NOMO-1 treated with DMSO at 0.1 percent for 48 hours (cell line): ENCODE data around the gene HK1.

ENCODE experiments used
- DNase-seq: peaks from one replicate; lab custom pipeline; 2025; ENCODE audit not compliant: unreplicated experiment; lab: John Stamatoyannopoulos, UW

Gene HK1

DNA sequence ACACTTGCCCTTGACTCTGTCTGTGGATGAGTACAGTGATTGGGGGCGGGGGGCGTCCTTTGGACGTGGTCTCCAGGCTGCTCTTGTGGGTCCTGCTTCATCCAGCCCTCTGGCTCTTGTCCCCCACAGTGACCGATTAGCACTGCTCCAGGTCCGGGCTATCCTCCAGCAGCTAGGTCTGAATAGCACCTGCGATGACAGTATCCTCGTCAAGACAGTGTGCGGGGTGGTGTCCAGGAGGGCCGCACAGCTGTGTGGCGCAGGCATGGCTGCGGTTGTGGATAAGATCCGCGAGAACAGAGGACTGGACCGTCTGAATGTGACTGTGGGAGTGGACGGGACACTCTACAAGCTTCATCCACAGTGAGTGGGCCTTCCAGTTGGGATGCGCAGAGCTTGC, 120.2 kb downstream of the HK1 start:
- DNase-seq = no peak

DNA sequence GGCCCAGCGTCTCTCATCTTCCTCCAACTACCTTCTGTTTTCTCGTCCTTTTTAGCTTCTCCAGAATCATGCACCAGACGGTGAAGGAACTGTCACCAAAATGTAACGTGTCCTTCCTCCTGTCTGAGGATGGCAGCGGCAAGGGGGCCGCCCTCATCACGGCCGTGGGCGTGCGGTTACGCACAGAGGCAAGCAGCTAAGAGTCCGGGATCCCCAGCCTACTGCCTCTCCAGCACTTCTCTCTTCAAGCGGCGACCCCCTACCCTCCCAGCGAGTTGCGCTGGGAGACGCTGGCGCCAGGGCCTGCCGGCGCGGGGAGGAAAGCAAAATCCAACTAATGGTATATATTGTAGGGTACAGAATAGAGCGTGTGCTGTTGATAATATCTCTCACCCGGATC, 122.6 kb downstream of the HK1 start:
- DNase-seq = no peak

DNA sequence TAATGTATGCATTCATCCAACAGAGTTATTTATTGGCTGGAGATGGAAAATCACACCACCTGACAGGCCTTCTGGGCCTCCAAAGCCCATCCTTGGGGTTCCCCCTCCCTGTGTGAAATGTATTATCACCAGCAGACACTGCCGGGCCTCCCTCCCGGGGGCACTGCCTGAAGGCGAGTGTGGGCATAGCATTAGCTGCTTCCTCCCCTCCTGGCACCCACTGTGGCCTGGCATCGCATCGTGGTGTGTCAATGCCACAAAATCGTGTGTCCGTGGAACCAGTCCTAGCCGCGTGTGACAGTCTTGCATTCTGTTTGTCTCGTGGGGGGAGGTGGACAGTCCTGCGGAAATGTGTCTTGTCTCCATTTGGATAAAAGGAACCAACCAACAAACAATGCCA, 123.1 kb downstream of the HK1 start:
- DNase-seq = no peak

DNA sequence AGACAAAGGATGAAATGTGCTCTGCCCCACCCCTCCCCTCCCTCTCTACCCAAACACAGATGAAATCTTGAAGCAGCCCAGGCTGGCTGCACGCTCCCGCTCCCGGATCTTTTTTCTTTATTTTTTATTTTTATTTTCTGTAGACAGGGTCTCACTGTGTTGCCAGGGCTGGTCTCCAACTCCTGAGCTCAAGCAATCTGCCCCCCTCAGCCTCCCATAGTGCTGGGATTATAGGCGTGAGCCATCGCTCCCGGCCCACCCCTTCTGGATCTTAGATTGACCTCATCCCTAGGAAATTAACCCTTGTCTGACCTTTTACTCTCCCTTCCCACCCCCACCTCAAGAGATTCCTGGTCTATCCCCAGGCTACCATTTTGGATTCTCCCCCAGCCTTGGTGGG, 124.1 kb downstream of the HK1 start:
- DNase-seq = no peak

GRCh38 chr10:69403066-69403465, 124.8 kb downstream of the HK1 start:
- DNase-seq = no peak

DNA sequence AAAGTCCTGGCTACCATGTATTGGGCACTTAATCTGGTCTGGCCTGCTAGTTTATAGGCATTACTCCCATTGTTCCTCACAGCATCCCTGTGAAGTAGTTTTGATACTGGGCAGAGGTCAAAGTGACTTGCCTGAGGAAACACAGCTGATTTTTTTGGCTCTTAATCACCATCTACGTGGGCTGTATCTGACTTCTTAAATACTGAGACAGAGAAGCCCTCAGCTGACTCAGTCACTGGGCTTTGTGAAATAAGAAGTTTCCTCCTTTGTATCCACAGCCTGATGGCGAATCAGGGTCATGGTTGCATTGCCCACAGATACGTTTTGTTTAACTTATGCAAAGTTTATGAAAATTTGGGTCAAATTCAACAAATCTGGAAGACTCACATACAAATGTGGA, 125.2 kb downstream of the HK1 start:
- no peak for DNase-seq

- DNase-seq = no peak
Measured at GRCh38 chr10:69404786-69405185, 126.5 kb downstream of the HK1 start.

DNA sequence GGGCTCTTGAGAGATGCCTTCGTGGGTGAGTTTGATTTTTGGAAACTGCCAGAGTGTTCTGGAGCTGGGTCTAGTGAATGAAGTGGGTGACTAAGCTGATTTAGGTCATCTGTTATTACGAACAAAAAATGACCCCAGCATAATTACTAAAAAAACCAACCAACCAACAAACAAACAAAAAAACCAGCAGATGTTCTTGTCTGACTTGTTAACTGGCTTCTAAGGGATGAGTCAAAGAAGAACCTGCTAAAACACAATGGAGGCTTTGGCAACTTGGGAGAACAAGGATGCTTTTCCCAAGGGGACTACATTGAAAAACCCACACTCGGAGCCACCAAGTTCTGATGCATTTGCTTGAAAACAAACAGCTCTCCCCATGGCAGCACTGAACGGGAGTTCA, 126.9 kb downstream of the HK1 start:
- DNase-seq = no peak

DNA sequence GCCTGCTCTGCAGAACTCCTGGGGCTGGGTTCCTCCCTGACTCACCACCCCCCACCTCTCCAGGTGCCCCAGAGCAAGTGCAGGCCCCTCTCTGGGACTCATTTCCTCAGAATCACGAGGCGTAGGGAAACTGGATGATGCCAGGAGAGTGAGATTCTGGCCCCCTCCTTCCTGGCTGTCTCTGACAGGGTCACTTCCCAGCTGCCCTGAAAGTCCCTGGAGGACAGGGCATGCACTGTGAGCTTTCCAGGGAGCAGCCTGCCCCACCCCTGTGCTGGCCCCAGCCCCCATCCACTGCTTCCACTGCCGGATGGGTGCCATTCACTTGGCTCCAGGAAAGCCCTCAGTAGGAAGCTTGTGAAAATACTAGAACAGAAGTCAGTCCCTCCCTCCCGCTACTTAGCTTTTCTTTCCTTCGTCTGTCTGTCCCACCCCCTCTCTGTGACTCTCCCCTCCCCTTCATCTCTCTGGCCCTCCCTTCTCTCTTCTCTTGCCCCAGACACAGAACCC, 128.1 kb downstream of the HK1 start:
- no peak for DNase-seq

- DNase-seq = no peak
Measured at GRCh38 chr10:69406816-69407580, 128.7 kb downstream of the HK1 start.

- peak; percentile 21 for DNase-seq
Measured at GRCh38 chr10:69407621-69408301, 129.5 kb downstream of the HK1 start.

- DNase-seq = peak; percentile 91
Measured at GRCh38 chr10:69408318-69409175, 130.3 kb downstream of the HK1 start.

GRCh38 chr10:69409176-69409495, 130.8 kb downstream of the HK1 start:
- no peak for DNase-seq

- peak; percentile 43 for DNase-seq
Measured at GRCh38 chr10:69409968-69410367, 131.7 kb downstream of the HK1 start.

DNA sequence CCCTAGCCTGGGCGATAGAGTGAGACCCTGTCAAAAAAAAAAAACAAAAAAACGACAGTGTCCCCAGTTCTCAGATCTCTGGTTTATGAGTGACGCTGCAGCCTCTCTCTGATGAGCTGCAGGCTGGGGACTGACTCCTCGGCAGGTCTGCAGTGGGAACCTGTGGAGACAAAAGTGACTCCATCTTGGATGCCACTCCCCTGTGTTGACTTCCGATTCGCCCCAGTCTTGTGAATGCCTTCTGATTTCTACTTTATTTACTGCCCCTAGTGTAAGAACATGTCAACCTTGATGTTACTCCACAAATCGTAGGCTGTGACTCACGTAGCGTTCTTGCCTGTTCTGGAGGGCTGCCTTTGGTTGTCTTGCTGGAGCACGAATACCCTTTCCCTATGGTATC, 132.2 kb downstream of the HK1 start:
- no peak for DNase-seq

DNA sequence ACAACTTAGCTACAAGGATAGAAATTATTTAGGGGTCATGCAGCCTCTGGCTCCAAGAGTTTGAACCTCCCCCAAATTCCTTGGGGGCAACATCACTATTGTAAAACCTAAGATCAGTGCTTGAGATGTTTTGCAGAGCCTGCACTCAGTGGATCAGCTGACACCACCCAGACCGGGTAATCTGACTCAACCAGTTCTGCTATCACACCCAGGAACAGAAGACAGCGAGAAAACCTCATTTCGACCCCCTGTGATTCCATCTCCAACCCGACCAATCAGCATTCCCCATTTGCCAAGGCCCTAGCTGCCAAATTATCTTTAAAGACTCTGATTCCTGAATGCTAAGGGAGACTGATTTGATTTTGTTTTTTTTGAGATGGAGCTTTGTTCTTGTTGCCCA, 133.2 kb downstream of the HK1 start:
- no peak for DNase-seq

DNA sequence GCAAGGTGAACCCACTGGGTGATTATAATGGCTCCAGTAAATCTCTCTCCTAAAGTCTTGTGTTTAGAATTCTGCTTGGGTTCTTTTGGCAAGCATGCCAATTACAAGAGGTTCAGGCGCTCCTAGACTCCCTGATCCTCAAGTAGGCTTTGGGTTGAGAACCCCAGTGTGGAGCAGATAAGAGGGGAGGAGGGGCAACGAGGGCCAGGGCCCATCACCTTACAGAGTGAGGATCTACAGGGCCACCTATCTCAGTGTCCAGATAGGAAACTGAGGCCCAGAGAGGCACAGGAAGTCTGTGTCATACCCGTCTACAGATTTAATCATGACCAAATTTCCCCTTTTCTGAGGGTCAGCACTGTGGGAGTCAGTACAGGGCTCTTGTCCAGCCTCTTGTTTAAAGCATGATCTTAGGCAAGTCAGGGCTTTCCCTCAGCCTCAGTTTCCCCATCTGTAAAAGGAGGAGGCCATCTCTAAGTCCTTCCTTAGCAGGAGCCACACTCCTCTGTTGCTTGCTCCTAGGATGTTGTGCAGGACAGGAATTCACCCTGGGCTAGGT, 134.0 kb downstream of the HK1 start:
- no peak for DNase-seq

DNA sequence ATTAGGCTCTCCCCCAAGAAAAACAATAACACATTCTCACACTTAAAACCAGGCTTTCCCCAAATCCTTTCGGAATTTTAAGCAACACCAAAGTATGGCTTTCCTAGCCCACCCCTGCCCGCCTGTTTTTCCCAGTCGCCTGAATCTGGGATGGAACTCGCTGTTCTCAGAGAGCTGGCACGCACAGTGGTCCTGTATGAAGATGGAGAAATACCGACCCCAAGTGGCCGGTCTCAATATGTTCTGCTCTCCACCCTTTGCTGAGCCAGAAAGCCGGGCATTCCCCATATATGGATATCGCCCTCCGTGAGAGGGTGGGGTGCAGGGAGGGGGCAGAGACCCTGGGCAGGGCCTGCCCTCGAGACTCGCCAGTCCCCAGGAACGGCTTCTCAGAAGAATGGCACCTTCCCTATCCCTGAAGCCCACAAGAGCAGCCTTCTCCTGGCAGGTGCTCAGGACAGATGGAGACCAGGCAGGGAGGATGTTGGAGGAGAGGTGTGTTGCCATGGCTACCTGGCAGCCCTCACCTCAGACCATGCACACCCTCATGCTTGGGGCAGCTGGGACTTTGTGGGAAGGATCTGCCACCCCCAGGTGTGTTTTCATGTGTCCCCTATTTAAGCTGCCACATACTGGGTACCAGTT, 135.0 kb downstream of the HK1 start:
- no peak for DNase-seq

DNA sequence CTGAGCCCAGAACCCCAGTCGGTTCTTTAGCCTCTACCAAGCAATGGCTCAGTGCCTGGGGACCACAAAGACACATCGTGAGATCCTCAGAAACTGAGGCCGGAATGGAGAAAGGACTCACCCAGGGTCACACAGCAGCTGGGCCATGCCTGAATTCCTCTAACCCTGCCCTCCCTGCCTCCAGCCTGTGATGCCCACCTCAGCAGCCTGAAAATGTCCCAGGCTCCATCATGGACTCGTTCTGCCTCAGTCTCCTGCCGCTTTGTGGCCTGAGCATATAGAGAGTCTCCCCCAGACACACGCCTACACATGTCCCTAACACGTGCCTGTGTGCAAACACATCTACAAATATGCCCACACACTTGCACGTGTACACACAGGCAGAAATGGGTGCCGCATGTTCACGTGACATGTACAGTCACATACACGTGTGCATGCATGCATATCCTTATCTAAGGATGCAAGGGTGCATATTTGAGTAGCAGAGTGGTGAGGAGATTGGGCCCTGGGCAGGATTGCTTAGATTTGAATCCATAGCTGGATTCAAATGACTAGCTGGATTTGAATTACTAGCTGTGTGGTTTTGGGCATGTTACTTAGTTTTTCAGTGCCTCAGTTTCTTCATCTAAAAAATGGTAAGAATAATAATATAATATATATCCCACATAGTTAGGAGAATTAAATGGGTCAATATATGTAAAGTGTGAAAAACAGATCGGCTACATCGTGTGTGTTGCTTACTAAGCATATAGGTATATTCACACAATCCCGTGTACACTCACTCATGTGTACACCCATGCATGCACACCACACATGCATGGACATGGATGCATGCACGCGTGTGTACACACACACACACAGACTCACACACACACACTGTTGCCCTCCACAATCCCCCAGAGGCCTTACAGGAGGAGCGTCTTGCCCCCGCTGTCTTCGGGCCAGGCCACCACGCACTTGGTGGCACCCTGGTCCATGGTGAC, 136.0 kb downstream of the HK1 start:
- no peak for DNase-seq

DNA sequence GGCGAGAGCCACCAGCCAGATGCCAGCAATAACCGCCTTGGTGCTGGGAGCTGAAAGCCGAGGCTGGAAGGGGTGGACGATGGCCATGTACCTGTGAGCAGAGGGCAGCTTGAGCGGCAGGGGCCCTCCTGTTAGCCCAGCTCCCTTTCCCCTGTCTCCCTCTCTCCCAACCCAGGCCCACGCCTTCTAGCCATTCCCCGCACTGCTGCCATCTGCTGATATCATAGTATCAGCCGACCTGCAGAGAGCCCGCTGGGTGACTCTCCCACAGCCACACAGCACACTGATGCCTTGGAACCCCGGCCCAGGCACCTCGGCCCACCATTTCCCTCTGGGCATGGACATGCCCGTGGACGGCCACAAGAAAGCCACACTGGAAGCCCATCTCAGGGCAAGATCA, 136.8 kb downstream of the HK1 start:
- no peak for DNase-seq
